ENCODE data around the gene F5. TPM values are rescaled to one million over a fixed set of nuclear protein-coding genes. Genes with fewer than 3 reads are reported as not detected.

F5 gene
- total and polyA plus RNA-seq, 2 donors (not counting 1 experiment from before 2014, with no cell fraction given): 0.01 to 0.27 TPM

DNA sequence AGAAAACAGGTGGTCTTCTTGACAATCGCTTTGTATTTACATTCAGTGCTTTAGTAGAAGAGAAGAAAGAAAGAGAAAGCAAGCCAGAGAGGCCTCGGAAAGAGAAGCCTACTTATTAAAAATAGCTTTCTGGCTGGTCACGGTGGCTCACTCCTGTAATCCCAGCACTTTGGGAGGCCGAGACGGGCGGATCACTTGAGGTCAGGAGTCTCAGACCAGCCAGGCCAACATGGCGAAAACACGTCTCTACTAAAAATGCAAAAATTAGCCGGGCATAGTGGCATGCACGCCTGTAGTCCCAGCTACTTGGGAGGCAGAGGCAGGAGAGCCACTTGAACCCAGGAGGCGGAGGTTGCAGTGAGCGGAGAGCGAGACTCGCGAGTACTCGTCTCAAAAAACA, 98.7 kb downstream of the F5 start:
- Histone ChIP-seq H4K20me1 (ENCODE audit: control insufficient read depth, insufficient read depth, low read length, poor library complexity, severe bottlenecking) (no peaks in the 10 kb centered on the region), H3K4me3 (ENCODE audit: control extremely low read depth in 1 of 5, extremely low read depth in 1 of 5, insufficient read depth in 1 of 5, low read depth in 2 of 5, low read length in 4 of 5) (no peak overlapping the region), H3K9ac (ENCODE audit: low read length) (no peak overlapping the region), H3K9me3 (ENCODE audit: control extremely low read depth in 1 of 3, control insufficient read depth in 2 of 3, insufficient read depth in 1 of 3, low read length in 2 of 3) (no peaks in the 10 kb centered on the region), H3K4me2 (replicated peaks; ENCODE audit: low read depth, low read length, poor library complexity, severe bottlenecking) (no peak overlapping the region), H3K27ac (ENCODE audit: low read length in 2 of 2) (no peak overlapping the region), H3K36me3 (replicated peaks in 1 of 2; ENCODE audit: control extremely low read depth in 1 of 2, control insufficient read depth in 1 of 2, extremely low read depth in 1 of 2, insufficient read depth in 2 of 2, low read length in 1 of 2) (no peaks in the 10 kb centered on the region), H2AFZ (ENCODE audit: insufficient read depth, low read depth, low read length, poor library complexity, severe bottlenecking) (no peak overlapping the region), H3K27me3 (replicated peaks in 1 of 4; ENCODE audit: control extremely low read depth in 1 of 4, control insufficient read depth in 3 of 4, insufficient read depth in 4 of 4, low read length in 3 of 4) (peaks cover 0 to 3% (median 0%) of the 10 kb centered on the region in 4 experiments), H3K79me2 (ENCODE audit: control insufficient read depth, insufficient read depth, low read length) (peaks cover 11% of the 10 kb centered on the region), H3K4me1 (ENCODE audit: control insufficient read depth in 2 of 2, insufficient read depth in 2 of 2, low read length in 2 of 2) (peaks cover 16 to 18% of the 10 kb centered on the region in 2 donors)
- Mint-ChIP-seq H3K4me1 (peaks cover 28% of the 10 kb centered on the region), H3K27ac (no peak overlapping the region), H3K27me3 (peaks cover 4% of the 10 kb centered on the region), H3K9me3 (ENCODE audit: insufficient read depth) (no peaks in the 10 kb centered on the region), H3K4me3 (no peak overlapping the region)
- TF ChIP-seq, protein P1, sequence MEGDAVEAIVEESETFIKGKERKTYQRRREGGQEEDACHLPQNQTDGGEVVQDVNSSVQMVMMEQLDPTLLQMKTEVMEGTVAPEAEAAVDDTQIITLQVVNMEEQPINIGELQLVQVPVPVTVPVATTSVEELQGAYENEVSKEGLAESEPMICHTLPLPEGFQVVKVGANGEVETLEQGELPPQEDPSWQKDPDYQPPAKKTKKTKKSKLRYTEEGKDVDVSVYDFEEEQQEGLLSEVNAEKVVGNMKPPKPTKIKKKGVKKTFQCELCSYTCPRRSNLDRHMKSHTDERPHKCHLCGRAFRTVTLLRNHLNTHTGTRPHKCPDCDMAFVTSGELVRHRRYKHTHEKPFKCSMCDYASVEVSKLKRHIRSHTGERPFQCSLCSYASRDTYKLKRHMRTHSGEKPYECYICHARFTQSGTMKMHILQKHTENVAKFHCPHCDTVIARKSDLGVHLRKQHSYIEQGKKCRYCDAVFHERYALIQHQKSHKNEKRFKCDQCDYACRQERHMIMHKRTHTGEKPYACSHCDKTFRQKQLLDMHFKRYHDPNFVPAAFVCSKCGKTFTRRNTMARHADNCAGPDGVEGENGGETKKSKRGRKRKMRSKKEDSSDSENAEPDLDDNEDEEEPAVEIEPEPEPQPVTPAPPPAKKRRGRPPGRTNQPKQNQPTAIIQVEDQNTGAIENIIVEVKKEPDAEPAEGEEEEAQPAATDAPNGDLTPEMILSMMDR (IDR thresholded peaks at IDR 0.05): no peak
- no peak for TF ChIP-seq EZH2 (IDR thresholded peaks at IDR 0.05; ENCODE audit: borderline replicate concordance, insufficient read depth, low read depth, low read length, poor library complexity, severe bottlenecking)
- ATAC-seq (ENCODE audit: low read depth) (no peak), DNase-seq (no peak)
- 97% methylated on average over 11 of the region's 16 CpGs for WGBS (ENCODE audit: insufficient coverage)
- ChIA-PET POLR2A (no interaction called here), CTCF (interaction anchor here (2.2 kb wide), 1 partner anchor 60 kb away, joined by 12 read pairs; no protein-coding TSS in a partner anchor)
- intact Hi-C loops (cut with micrococcal nuclease): loop anchor here (2.0 to 5.0 kb wide), 6 partner anchors 225 to 2000 kb away; partner anchors contain the start of genes ATP1B1, GORAB, KIFAP3 and PRRC2C

DNA sequence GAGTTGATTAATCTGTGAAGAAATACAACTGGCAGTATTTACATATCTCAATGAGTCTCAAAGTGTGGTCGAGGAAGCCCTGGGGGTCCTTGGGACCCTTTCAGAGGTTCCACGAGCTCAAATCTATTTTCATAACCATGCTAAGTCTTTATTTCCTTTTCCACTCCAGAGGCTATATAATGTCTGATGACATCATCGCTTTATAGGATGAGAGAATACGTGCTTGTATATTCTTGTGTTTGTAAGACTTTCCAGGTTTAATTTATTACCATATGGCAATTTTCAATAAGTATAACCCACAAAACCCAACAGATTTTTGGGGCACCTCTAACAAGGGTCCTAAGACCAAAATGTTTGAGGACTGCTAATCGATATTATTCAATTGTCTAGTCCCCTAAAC, 99.1 kb downstream of the F5 start:
- ATAC-seq (ENCODE audit: low read depth) (no peak), DNase-seq (no peak)
- no peak overlapping the region for H3K9ac ChIP-seq (ENCODE audit: low read length)
- TF ChIP-seq, protein P1 (IDR thresholded peaks at IDR 0.05): no peak
- no peak for TF ChIP-seq EZH2 (IDR thresholded peaks at IDR 0.05; ENCODE audit: borderline replicate concordance, insufficient read depth, low read depth, low read length, poor library complexity, severe bottlenecking)
- peaks cover 16 to 18% of the 10 kb centered on the region in 2 donors for H3K4me1 ChIP-seq (ENCODE audit: control insufficient read depth in 2 of 2, insufficient read depth in 2 of 2, low read length in 2 of 2)
- WGBS (ENCODE audit: insufficient coverage): 83% methylated on average over 1 of the region's 5 CpGs
- POLR2A ChIA-PET: no interaction called here
- H4K20me1 ChIP-seq (ENCODE audit: control insufficient read depth, insufficient read depth, low read length, poor library complexity, severe bottlenecking): no peaks in the 10 kb centered on the region
- H3K27ac Mint-ChIP-seq: no peak overlapping the region
- H3K4me3 ChIP-seq (ENCODE audit: control extremely low read depth in 1 of 5, extremely low read depth in 1 of 5, insufficient read depth in 1 of 5, low read depth in 2 of 5, low read length in 4 of 5): no peak overlapping the region
- no peak overlapping the region for H3K4me2 ChIP-seq (replicated peaks; ENCODE audit: low read depth, low read length, poor library complexity, severe bottlenecking)
- H2AFZ ChIP-seq (ENCODE audit: insufficient read depth, low read depth, low read length, poor library complexity, severe bottlenecking): peak overlapping the region; percentile 88
- peaks cover 0 to 3% (median 0%) of the 10 kb centered on the region in 4 experiments for H3K27me3 ChIP-seq (replicated peaks in 1 of 4; ENCODE audit: control extremely low read depth in 1 of 4, control insufficient read depth in 3 of 4, insufficient read depth in 4 of 4, low read length in 3 of 4)
- H3K36me3 ChIP-seq (replicated peaks in 1 of 2; ENCODE audit: control extremely low read depth in 1 of 2, control insufficient read depth in 1 of 2, extremely low read depth in 1 of 2, insufficient read depth in 2 of 2, low read length in 1 of 2): no peaks in the 10 kb centered on the region
- H3K79me2 ChIP-seq (ENCODE audit: control insufficient read depth, insufficient read depth, low read length): peaks cover 11% of the 10 kb centered on the region
- H3K9me3 ChIP-seq (ENCODE audit: control extremely low read depth in 1 of 3, control insufficient read depth in 2 of 3, insufficient read depth in 1 of 3, low read length in 2 of 3): no peaks in the 10 kb centered on the region
- no peak overlapping the region for H3K27ac ChIP-seq (ENCODE audit: low read length in 2 of 2)
- H3K4me1 Mint-ChIP-seq: peaks cover 28% of the 10 kb centered on the region
- intact Hi-C loops (cut with micrococcal nuclease): loop anchor here (2.0 to 5.0 kb wide), 6 partner anchors 226 to 2000 kb away; partner anchors contain the start of genes ATP1B1, GORAB, KIFAP3 and PRRC2C
- H3K4me3 Mint-ChIP-seq: peak overlapping the region; percentile 94
- CTCF ChIA-PET: interaction anchor here (2.2 kb wide), 1 partner anchor 61 kb away, joined by 12 read pairs; no protein-coding TSS in a partner anchor
- H3K9me3 Mint-ChIP-seq (ENCODE audit: insufficient read depth): no peaks in the 10 kb centered on the region
- peaks cover 4% of the 10 kb centered on the region for H3K27me3 Mint-ChIP-seq
